ENCODE measurements around the gene ABCD2. TPM values are rescaled to one million over a fixed set of nuclear protein-coding genes. Genes with fewer than 3 reads are reported as not detected.

The ABCD2 gene
- polyA plus RNA-seq, 1 donor from 2014 or later: 0.43 TPM

DNA sequence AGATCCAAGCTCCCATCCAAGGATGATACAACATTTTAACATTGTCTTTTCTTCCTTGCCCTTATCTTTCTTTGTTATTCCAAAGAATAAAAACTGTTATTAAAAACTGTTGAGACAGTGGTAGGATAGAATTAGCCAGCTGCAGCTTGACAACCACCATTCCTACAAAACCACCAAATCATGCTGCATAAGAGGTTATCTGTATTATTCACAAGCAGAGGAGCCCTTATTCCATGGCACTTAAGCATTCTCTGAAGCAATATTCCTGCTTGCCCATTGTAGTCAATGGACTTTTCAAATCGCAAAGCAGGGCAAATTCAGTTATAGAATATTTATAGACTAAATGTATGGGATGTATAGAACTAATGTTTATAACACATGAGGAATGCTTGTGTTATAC is 3.4 kb downstream of the ABCD2 start:
- no peak for TF ChIP-seq EP300 (conservative IDR thresholded peaks at IDR 0.05; ENCODE audit: poor library complexity, severe bottlenecking)
- no peak for TF ChIP-seq SMC3 (conservative IDR thresholded peaks at IDR 0.05; ENCODE audit: poor library complexity)
- no peak for TF ChIP-seq POLR2AphosphoS5 (IDR thresholded peaks at IDR 0.05)
- no peak for TF ChIP-seq REST (IDR thresholded peaks at IDR 0.05; ENCODE audit: borderline replicate concordance)
- TF ChIP-seq MXI1 (conservative IDR thresholded peaks at IDR 0.05; ENCODE audit: poor library complexity, severe bottlenecking): no peak
- TF ChIP-seq RAD21 (conservative IDR thresholded peaks at IDR 0.05): no peak
- TF ChIP-seq EZH2 (IDR thresholded peaks at IDR 0.05; ENCODE audit: borderline replicate concordance, insufficient read depth, low read length, poor library complexity, severe bottlenecking): no peak
- no peak for TF ChIP-seq TAF1 (IDR thresholded peaks at IDR 0.05; ENCODE audit: low read depth)
- TF ChIP-seq CTCF (IDR thresholded peaks at IDR 0.05; ENCODE audit: poor library complexity, severe bottlenecking): no peak
- Histone ChIP-seq H3K27me3 (ENCODE audit: insufficient read depth, low read depth, low read length) (no peaks in the 10 kb centered on the region), H3K27ac (ENCODE audit: low read length) (no peak overlapping the region), H3K79me2 (replicated peaks; ENCODE audit: insufficient read depth, low read length) (no peaks in the 10 kb centered on the region), H3K4me3 (ENCODE audit: low read length) (no peak overlapping the region), H3K9me2 (ENCODE audit: insufficient read depth, low read length) (no peaks in the 10 kb centered on the region), H3K9me3 (ENCODE audit: low read length) (no peaks in the 10 kb centered on the region), H4K20me1 (ENCODE audit: insufficient read depth) (no peaks in the 10 kb centered on the region), H3K36me3 (ENCODE audit: insufficient read depth, low read length) (no peaks in the 10 kb centered on the region), H3F3A (ENCODE audit: insufficient read depth, low read length, poor library complexity, severe bottlenecking) (peaks cover 8% of the 10 kb centered on the region), H3K4me2 (ENCODE audit: low read length) (no peak overlapping the region), H2AFZ (ENCODE audit: low read depth, low read length) (no peak overlapping the region), H3K9ac (ENCODE audit: low read length) (no peak overlapping the region)

DNA sequence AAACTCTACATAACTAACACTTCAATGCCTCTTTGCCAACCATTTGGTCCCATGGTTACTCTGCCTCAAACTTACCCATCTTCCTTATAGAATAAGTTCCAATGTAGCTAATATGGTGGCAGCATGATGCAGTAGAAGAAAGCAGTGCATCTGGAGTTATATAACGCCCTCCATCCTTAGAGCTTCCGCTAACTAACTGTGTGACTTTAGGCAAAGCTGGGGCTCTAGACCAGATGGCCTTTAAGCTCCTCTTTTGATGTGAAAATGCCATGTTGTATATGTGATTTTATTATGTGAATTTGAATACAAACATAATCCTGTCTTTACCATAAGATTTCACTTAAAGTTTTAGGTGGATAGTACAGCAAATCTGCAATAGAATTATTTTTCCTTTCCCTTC is 6.1 kb downstream of the ABCD2 start:
- no peak overlapping the region for H2AFZ ChIP-seq (ENCODE audit: low read depth, low read length)
- no peak overlapping the region for H3K27ac ChIP-seq (ENCODE audit: low read length)
- no peaks in the 10 kb centered on the region for H3F3A ChIP-seq (ENCODE audit: insufficient read depth, low read length, poor library complexity, severe bottlenecking)
- H3K9ac ChIP-seq (ENCODE audit: low read length): no peak overlapping the region
- H3K79me2 ChIP-seq (replicated peaks; ENCODE audit: insufficient read depth, low read length): no peaks in the 10 kb centered on the region
- no peak overlapping the region for H3K4me2 ChIP-seq (ENCODE audit: low read length)
- H3K27me3 ChIP-seq (ENCODE audit: insufficient read depth, low read depth, low read length): no peaks in the 10 kb centered on the region
- H3K9me2 ChIP-seq (ENCODE audit: insufficient read depth, low read length): no peaks in the 10 kb centered on the region
- no peaks in the 10 kb centered on the region for H3K36me3 ChIP-seq (ENCODE audit: insufficient read depth, low read length)
- no peak for TF ChIP-seq SMC3 (conservative IDR thresholded peaks at IDR 0.05; ENCODE audit: poor library complexity)
- no peak for TF ChIP-seq CTCF (IDR thresholded peaks at IDR 0.05; ENCODE audit: poor library complexity, severe bottlenecking)
- TF ChIP-seq MXI1 (conservative IDR thresholded peaks at IDR 0.05; ENCODE audit: poor library complexity, severe bottlenecking): no peak
- TF ChIP-seq POLR2AphosphoS5 (IDR thresholded peaks at IDR 0.05): no peak
- no peak for TF ChIP-seq EP300 (conservative IDR thresholded peaks at IDR 0.05; ENCODE audit: poor library complexity, severe bottlenecking)
- TF ChIP-seq RAD21 (conservative IDR thresholded peaks at IDR 0.05): no peak
- TF ChIP-seq REST (IDR thresholded peaks at IDR 0.05; ENCODE audit: borderline replicate concordance): no peak
- no peak for TF ChIP-seq TAF1 (IDR thresholded peaks at IDR 0.05; ENCODE audit: low read depth)
- no peak for TF ChIP-seq EZH2 (IDR thresholded peaks at IDR 0.05; ENCODE audit: borderline replicate concordance, insufficient read depth, low read length, poor library complexity, severe bottlenecking)
- H3K4me3 ChIP-seq (ENCODE audit: low read length): no peak overlapping the region
- H3K9me3 ChIP-seq (ENCODE audit: low read length): no peaks in the 10 kb centered on the region
- no peaks in the 10 kb centered on the region for H4K20me1 ChIP-seq (ENCODE audit: insufficient read depth)
